Right atrium auricular region (tissue), 2 donors: ENCODE data around the gene PPFIBP2. TPM values are rescaled to one million over a fixed set of nuclear protein-coding genes. Genes with fewer than 3 reads are reported as not detected.

Experiments used
- DNase-seq: peaks from one replicate; pipeline ENCODE4 v3.0.0-alpha.2; 2019; ENCODE audit warnings: low spot score
- H3K27ac ChIP-seq, 2 donors: fragments of 200-600 bp; sonication (generic); 1 replicate in 1 of 2; 2 replicates in 1 of 2; pipeline ENCODE4 v1.5.1; 2016 to 2019
- H3K27me3 ChIP-seq, 2 donors: fragments of 200-600 bp; sonication (generic); one replicate each; pipeline versions ENCODE4 v1.5.1 to v1.6.0; 2017 to 2019
- H3K36me3 ChIP-seq: fragments of 200-600 bp; sonication (generic); one replicate; pipeline ENCODE4 v1.5.1; 2016
- H3K4me1 ChIP-seq, 2 donors: fragments of 200-600 bp; sonication (generic); one replicate each; pipeline versions ENCODE4 v1.5.1 to v1.6.0; 2017 to 2019
- H3K4me3 ChIP-seq, 2 donors: fragments of 200-600 bp; sonication (generic); 1 replicate in 1 of 2; 2 replicates in 1 of 2; pipeline ENCODE4 v1.5.1; 2017 to 2019; ENCODE audit warnings: mild to moderate bottlenecking in 1 of 2, moderate library complexity in 1 of 2
- H3K9me3 ChIP-seq, 2 donors: fragments of 200-600 bp; sonication (generic); one replicate each; pipeline ENCODE4 v1.5.1; 2019
- CTCF ChIP-seq, 2 donors: fragments of 200-600 bp; sonication (generic); IDR thresholded peaks; one replicate each; pipeline ENCODE4 v1.5.1; 2019; ENCODE audit warnings: antibody characterized with exemption in 2 of 2
- total RNA-seq, 2 donors: library from RNA; depleted of rRNA; stranded (reverse); fragments of >200 nt; gene quantifications; one replicate each; pipeline ENCODE4 v1.1.0, GENCODE V29; 2016

Gene PPFIBP2
- total RNA-seq, 2 donors from 2014 or later = 13.0 to 24.0 TPM

GRCh38 chr11:7508087-7508486 is 5.7 kb upstream of the PPFIBP2 start:
- no peaks in the 10 kb centered on the region for H3K36me3 ChIP-seq
- TF ChIP-seq CTCF (IDR thresholded peaks at IDR 0.05) = no peak

GRCh38 chr11:7509966-7510365 is 3.8 kb upstream of the PPFIBP2 start:
- no peaks in the 10 kb centered on the region for H3K9me3 ChIP-seq
- no peak for DNase-seq
- peaks cover 0 to 32% of the 10 kb centered on the region in 2 donors for H3K4me1 ChIP-seq
- no peaks in the 10 kb centered on the region for H3K27me3 ChIP-seq
- no peaks in the 10 kb centered on the region for H3K36me3 ChIP-seq
- no peak overlapping the region for H3K4me3 ChIP-seq
- no peak for TF ChIP-seq CTCF (IDR thresholded peaks at IDR 0.05)
- H3K27ac ChIP-seq = no peak overlapping the region

More at GRCh38 chr11:7508087-7508486, 5.7 kb upstream of the PPFIBP2 start:
- no peaks in the 10 kb centered on the region for H3K9me3 ChIP-seq
- no peaks in the 10 kb centered on the region for H3K27me3 ChIP-seq
- H3K4me3 ChIP-seq = no peak overlapping the region
- H3K4me1 ChIP-seq = peaks cover 0 to 21% of the 10 kb centered on the region in 2 donors
- H3K27ac ChIP-seq = no peak overlapping the region
- no peak for DNase-seq

- DNase-seq = peak; percentile 75
- H3K27me3 ChIP-seq = no peaks in the 10 kb centered on the region
- no peak for TF ChIP-seq CTCF (IDR thresholded peaks at IDR 0.05)
- no peaks in the 10 kb centered on the region for H3K9me3 ChIP-seq
- peak overlapping the region; percentile 92 to 94 for H3K27ac ChIP-seq
- H3K36me3 ChIP-seq = no peaks in the 10 kb centered on the region
- H3K4me1 ChIP-seq = peaks cover 0 to 33% of the 10 kb centered on the region in 2 donors
- no peak overlapping the region for H3K4me3 ChIP-seq
Measured at GRCh38 chr11:7511401-7511800, 2.4 kb upstream of the PPFIBP2 start.

- Histone ChIP-seq H3K9me3 (no peaks in the 10 kb centered on the region), H3K4me1 (peaks cover 0 to 33% of the 10 kb centered on the region in 2 donors), H3K4me3 (peak overlapping the region; percentile 80 to 82), H3K27me3 (no peaks in the 10 kb centered on the region), H3K36me3 (no peaks in the 10 kb centered on the region), H3K27ac (peak overlapping the region; percentile 92 to 94)
- no peak for TF ChIP-seq CTCF (IDR thresholded peaks at IDR 0.05)
- peak; percentile 93 for DNase-seq
Measured at GRCh38 chr11:7512525-7513233, 1.1 kb upstream of the PPFIBP2 start.

GRCh38 chr11:7514099-7514591 is 346 bp downstream of the PPFIBP2 start:
- Histone ChIP-seq H3K9me3 (no peaks in the 10 kb centered on the region), H3K4me1 (peaks cover 0 to 33% of the 10 kb centered on the region in 2 donors), H3K27me3 (no peaks in the 10 kb centered on the region), H3K4me3 (peak overlapping the region; percentile 80 to 82), H3K27ac (peak overlapping the region; percentile 92 to 94), H3K36me3 (no peaks in the 10 kb centered on the region)
- no peak for DNase-seq
- TF ChIP-seq CTCF (IDR thresholded peaks at IDR 0.05) = no peak
